GM23338 (cell line): ENCODE data around the gene LENG9. TPM values are rescaled to one million over a fixed set of nuclear protein-coding genes. Genes with fewer than 3 reads are reported as not detected.
"Not testable (repeated sequence)": the region's sequence is repeated elsewhere in the genome, so short reads cannot be mapped to it uniquely, and the experiment has no call there.

Experiments used
- ATAC-seq: fragments of 200-7000 bp; cut with Tn5 transposase; 3 replicates; pipeline ENCODE4 v1.9.1; 2020
- DNase-seq: peaks from one replicate; pipeline ENCODE4 v3.0.0-alpha.2; 2015; ENCODE audit warnings: low spot score
- H2AFZ ChIP-seq: fragments of 200-600 bp; sonication (generic); 2 replicates; pipeline ENCODE4 v1.8.0; 2016; ENCODE audit warnings: antibody characterized with exemption, mild to moderate bottlenecking, moderate library complexity
- H3F3A ChIP-seq: fragments of 200-600 bp; sonication (generic); replicated peaks from 2 replicates; pipeline ENCODE4 v1.8.0; 2017; ENCODE audit warnings: antibody characterized with exemption, mixed run types, low read depth
- H3K27ac ChIP-seq: fragments of 200-600 bp; sonication (generic); 2 replicates; pipeline ENCODE4 v1.6.1; 2016; ENCODE audit warnings: low read depth
- H3K27me3 ChIP-seq: fragments of 200-600 bp; sonication (generic); 2 replicates; pipeline ENCODE4 v1.8.0; 2016; ENCODE audit warnings: mild to moderate bottlenecking, mixed run types, moderate library complexity; ENCODE audit not compliant: insufficient read depth
- H3K36me3 ChIP-seq: fragments of 200-600 bp; sonication (generic); 2 replicates; pipeline ENCODE4 v1.8.0; 2016; ENCODE audit warnings: mild to moderate bottlenecking; ENCODE audit not compliant: insufficient read depth
- H3K4me1 ChIP-seq: fragments of 200-600 bp; sonication (generic); 2 replicates; pipeline ENCODE4 v1.8.0; 2016; ENCODE audit warnings: mild to moderate bottlenecking, moderate library complexity; ENCODE audit not compliant: insufficient read depth
- H3K4me2 ChIP-seq: fragments of 200-600 bp; sonication (generic); 2 replicates; pipeline ENCODE4 v1.7.1; 2017; ENCODE audit warnings: mixed run types
- H3K4me3 ChIP-seq: fragments of 200-600 bp; sonication (generic); 2 replicates; pipeline ENCODE4 v1.6.1; 2016; ENCODE audit warnings: mixed run types
- H3K79me2 ChIP-seq: fragments of 200-600 bp; sonication (generic); replicated peaks from 2 replicates; pipeline ENCODE4 v1.8.0; 2017; ENCODE audit warnings: mild to moderate bottlenecking; ENCODE audit not compliant: insufficient read depth
- H3K9me2 ChIP-seq: fragments of 200-600 bp; sonication (generic); 2 replicates; pipeline ENCODE4 v1.8.0; 2017; ENCODE audit not compliant: insufficient read depth
- H4K20me1 ChIP-seq: fragments of 200-600 bp; sonication (generic); replicated peaks from 2 replicates; pipeline ENCODE4 v1.8.0; 2017; ENCODE audit warnings: mild to moderate bottlenecking; ENCODE audit not compliant: insufficient read depth
- H3K27ac Mint-ChIP-seq: 2 replicates; pipeline ENCODE4 v1.8.0; 2020; ENCODE audit warnings: inconsistent platforms, mild to moderate bottlenecking, moderate library complexity, mixed read lengths
- H3K27me3 Mint-ChIP-seq: 3 replicates; pipeline ENCODE4 v1.8.0; 2022; ENCODE audit warnings: low read depth, mild to moderate bottlenecking, moderate library complexity, mixed read lengths, inconsistent platforms; ENCODE audit not compliant: insufficient read depth, poor library complexity
- H3K36me3 Mint-ChIP-seq: 3 replicates; pipeline ENCODE4 v1.8.0; 2021; ENCODE audit warnings: low read depth, mild to moderate bottlenecking, inconsistent platforms, moderate library complexity, mixed read lengths
- H3K4me1 Mint-ChIP-seq: 3 replicates; pipeline ENCODE4 v1.8.0; 2020; ENCODE audit warnings: mild to moderate bottlenecking, inconsistent platforms, mixed read lengths
- H3K4me3 Mint-ChIP-seq: 3 replicates; pipeline ENCODE4 v1.8.0; 2021; ENCODE audit warnings: moderate library complexity, mild to moderate bottlenecking, inconsistent platforms, mixed read lengths
- H3K9me3 Mint-ChIP-seq: 3 replicates; pipeline ENCODE4 v1.8.0; 2020; ENCODE audit warnings: moderate library complexity, mild to moderate bottlenecking, inconsistent platforms, mixed read lengths
- CREB1 ChIP-seq: fragments of 250-450 bp; sonication (Bioruptor Pico); IDR thresholded peaks from 2 replicates; pipeline ENCODE4 v1.5.0; 2020; ENCODE audit warnings: low read depth, mild to moderate bottlenecking, moderate library complexity
- EZH2 ChIP-seq: fragments of 200-600 bp; sonication (generic); IDR thresholded peaks from one replicate; pipeline ENCODE4 v1.8.0; 2017; ENCODE audit warnings: antibody characterized with exemption, mild to moderate bottlenecking, low read depth; ENCODE audit not compliant: unreplicated experiment
- EZH2phosphoT487 ChIP-seq: fragments of 200-600 bp; sonication (generic); IDR thresholded peaks from one replicate; pipeline ENCODE4 v1.8.1; 2018; ENCODE audit warnings: antibody characterized with exemption; ENCODE audit not compliant: unreplicated experiment
- JUNB ChIP-seq: IDR thresholded peaks from one replicate; pipeline ENCODE4 v1.6.1; 2016; ENCODE audit warnings: antibody characterized with exemption; ENCODE audit not compliant: unreplicated experiment
- NANOG ChIP-seq: IDR thresholded peaks from 2 replicates; pipeline ENCODE4 v1.6.1; 2016; ENCODE audit warnings: antibody characterized with exemption, borderline replicate concordance
- POLR2AphosphoS5 ChIP-seq: IDR thresholded peaks from 2 replicates; pipeline ENCODE4 v1.6.1; 2016; ENCODE audit warnings: antibody characterized with exemption, low read depth
- STAT1 ChIP-seq: IDR thresholded peaks from one replicate; pipeline ENCODE4 v1.6.1; 2016; ENCODE audit warnings: antibody characterized with exemption; ENCODE audit not compliant: unreplicated experiment
- ZNF331 ChIP-seq: fragments of 250-450 bp; sonication (Bioruptor Pico); IDR thresholded peaks from 2 replicates; pipeline ENCODE4 v1.5.0; 2020; ENCODE audit warnings: low read depth, mild to moderate bottlenecking, moderate library complexity
- polyA plus RNA-seq: library from polyadenylated mRNA; unstranded; fragments of >200 nt; fragmentation: Nextera tagmentation; extraction: Ambion mirVana; gene quantifications from 2 replicates; pipeline ENCODE4 v1.2.1, GENCODE V29; 2016
- total RNA-seq: library from RNA; depleted of rRNA; stranded (reverse); fragments of >200 nt; shearing (Covaris generic); gene quantifications from 2 replicates; pipeline ENCODE4 v1.2.3, GENCODE V29; 2014
- TF ChIP-seq, protein P1 (sequence below): IDR thresholded peaks from 2 replicates; pipeline ENCODE4 v1.6.1; 2016; ENCODE audit warnings: antibody characterized with exemption
- TF ChIP-seq, protein P2 (sequence below): fragments of 250-450 bp; sonication (Bioruptor Pico); IDR thresholded peaks from 2 replicates; pipeline ENCODE4 v1.5.0; 2020; ENCODE audit warnings: mild to moderate bottlenecking, moderate library complexity
- TF ChIP-seq, protein P3 (sequence below), 2 experiments: fragments of 200-600 bp in 1 of 2; sonication (generic) in 1 of 2; conservative IDR thresholded peaks; 2 replicates each; pipeline versions ENCODE4 v1.5.1 to v1.6.1; 2016 to 2017; ENCODE audit warnings: antibody characterized with exemption in 2 of 2, low read depth in 2 of 2, mild to moderate bottlenecking in 2 of 2, moderate library complexity in 1 of 2

The LENG9 gene
- total and polyA plus RNA-seq, 2 experiments from 2014 or later: 0.26 to 6.4 TPM

DNA sequence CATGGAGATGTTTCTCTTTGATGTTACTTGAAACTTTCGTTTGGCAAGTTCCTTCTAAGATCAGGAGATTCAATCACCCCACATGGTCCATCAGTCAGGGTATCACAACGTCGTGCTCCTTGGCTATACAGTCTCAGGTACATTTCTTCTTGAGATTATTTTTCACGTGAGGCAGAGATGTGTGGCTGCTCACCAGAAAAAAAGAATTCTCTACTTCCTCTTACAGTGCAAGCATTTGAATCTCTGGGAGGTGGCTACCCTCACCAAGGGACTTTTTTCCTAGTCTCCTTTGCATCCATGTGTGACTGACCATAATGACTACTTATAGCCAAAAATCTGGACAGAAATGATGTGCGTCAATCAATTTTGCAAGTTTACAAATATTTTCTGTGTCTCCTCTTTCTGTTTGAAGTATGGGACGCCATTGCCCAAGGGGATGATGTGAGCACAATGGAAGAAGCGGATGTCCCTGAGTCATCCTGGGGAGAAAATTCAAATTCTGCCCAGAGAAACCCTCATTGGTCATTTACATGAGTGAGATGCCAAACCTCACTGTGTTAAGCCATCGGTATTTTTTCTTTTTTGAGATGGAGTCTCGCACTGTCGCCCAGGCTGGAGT is 30.5 kb upstream of the LENG9 start (continued):
- TF ChIP-seq EZH2phosphoT487 (no peak), JUNB (no peak), EZH2 (no peak), NANOG (no peak)

DNA sequence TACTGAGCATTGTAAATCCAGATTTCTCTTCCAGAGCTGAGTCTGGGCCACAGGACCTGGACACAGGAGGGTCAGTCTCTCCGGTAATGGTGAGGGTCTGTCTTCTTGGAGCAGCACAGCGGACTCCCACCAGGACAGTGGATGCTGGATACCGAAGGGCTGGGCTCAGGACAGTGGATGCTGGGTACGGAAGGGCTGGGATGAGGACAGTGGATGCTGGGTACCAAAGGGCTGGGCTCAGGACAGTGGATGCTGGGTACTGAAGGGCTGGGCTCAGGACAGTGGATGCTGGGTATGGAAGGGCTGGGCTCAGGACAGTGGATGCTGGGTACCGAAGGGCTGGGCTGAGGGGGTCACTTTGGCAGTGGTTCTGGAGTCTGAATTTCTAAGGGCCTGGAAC is 29.5 kb upstream of the LENG9 start:
- H3K4me3 Mint-ChIP-seq, H4K20me1 ChIP-seq, H2AFZ ChIP-seq, H3K79me2 ChIP-seq, H3K9me2 ChIP-seq, H3K36me3 ChIP-seq, H3F3A ChIP-seq, H3K27ac Mint-ChIP-seq, H3K27me3 Mint-ChIP-seq, H3K27ac ChIP-seq, H3K27me3 ChIP-seq, H3K4me2 ChIP-seq, ATAC-seq, H3K4me1 ChIP-seq, H3K4me1 Mint-ChIP-seq, DNase-seq, H3K4me3 ChIP-seq: not testable (repeated sequence)
- peaks cover 26% of the 10 kb centered on the region; the same call in 2 of the 3 replicates for H3K36me3 Mint-ChIP-seq
- H3K9me3 Mint-ChIP-seq: peaks cover 98% of the 10 kb centered on the region

DNA sequence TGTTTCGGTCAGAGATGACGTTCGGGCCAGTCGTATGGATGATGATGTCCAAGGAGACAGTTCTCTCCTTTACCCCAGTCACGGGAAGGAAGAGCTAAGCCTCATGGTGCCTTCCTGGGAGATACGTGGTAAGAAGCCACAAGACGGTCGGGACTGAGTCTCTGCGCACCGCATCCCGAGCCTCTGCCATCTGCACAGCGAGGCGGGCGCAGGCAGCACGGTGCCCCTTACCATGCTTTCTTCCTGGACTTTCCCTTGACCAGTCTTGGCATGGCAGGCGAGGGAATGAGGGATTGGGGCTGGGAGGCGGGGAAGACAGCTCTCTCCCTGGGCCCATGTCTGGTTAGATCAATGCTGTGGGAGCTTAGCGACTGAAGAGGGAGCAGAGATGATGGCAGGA is 29.0 kb upstream of the LENG9 start:
- Mint-ChIP-seq H3K27me3 (peaks cover 3% of the 10 kb centered on the region), H3K36me3 (peaks cover 26% of the 10 kb centered on the region; the same call in 2 of the 3 replicates), H3K4me3 (no peak overlapping the region), H3K27ac (no peak overlapping the region), H3K9me3 (peaks cover 97% of the 10 kb centered on the region), H3K4me1 (no peaks in the 10 kb centered on the region)
- H3K36me3 ChIP-seq: no peaks in the 10 kb centered on the region
- no peak overlapping the region for H3K4me3 ChIP-seq
- no peaks in the 10 kb centered on the region for H4K20me1 ChIP-seq
- H3K79me2 ChIP-seq: no peaks in the 10 kb centered on the region
- DNase-seq: no peak
- H3K4me1 ChIP-seq: no peaks in the 10 kb centered on the region
- no peak for ATAC-seq
- H3K27me3 ChIP-seq: no peaks in the 10 kb centered on the region
- H3F3A ChIP-seq: no peaks in the 10 kb centered on the region
- no peaks in the 10 kb centered on the region for H3K9me2 ChIP-seq
- H3K27ac ChIP-seq: no peak overlapping the region
- H3K4me2 ChIP-seq: no peak overlapping the region
- no peak overlapping the region for H2AFZ ChIP-seq
- TF ChIP-seq NANOG: no peak
- no peak for TF ChIP-seq EZH2
- no peak for TF ChIP-seq EZH2phosphoT487
- TF ChIP-seq, protein P1, sequence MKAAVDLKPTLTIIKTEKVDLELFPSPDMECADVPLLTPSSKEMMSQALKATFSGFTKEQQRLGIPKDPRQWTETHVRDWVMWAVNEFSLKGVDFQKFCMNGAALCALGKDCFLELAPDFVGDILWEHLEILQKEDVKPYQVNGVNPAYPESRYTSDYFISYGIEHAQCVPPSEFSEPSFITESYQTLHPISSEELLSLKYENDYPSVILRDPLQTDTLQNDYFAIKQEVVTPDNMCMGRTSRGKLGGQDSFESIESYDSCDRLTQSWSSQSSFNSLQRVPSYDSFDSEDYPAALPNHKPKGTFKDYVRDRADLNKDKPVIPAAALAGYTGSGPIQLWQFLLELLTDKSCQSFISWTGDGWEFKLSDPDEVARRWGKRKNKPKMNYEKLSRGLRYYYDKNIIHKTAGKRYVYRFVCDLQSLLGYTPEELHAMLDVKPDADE: no peak
- TF ChIP-seq ZNF331 (CRISPR knock-in tag): no peak
- no peak for TF ChIP-seq CREB1
- no peak for TF ChIP-seq JUNB
- TF ChIP-seq POLR2AphosphoS5: no peak
- TF ChIP-seq, protein P2, sequence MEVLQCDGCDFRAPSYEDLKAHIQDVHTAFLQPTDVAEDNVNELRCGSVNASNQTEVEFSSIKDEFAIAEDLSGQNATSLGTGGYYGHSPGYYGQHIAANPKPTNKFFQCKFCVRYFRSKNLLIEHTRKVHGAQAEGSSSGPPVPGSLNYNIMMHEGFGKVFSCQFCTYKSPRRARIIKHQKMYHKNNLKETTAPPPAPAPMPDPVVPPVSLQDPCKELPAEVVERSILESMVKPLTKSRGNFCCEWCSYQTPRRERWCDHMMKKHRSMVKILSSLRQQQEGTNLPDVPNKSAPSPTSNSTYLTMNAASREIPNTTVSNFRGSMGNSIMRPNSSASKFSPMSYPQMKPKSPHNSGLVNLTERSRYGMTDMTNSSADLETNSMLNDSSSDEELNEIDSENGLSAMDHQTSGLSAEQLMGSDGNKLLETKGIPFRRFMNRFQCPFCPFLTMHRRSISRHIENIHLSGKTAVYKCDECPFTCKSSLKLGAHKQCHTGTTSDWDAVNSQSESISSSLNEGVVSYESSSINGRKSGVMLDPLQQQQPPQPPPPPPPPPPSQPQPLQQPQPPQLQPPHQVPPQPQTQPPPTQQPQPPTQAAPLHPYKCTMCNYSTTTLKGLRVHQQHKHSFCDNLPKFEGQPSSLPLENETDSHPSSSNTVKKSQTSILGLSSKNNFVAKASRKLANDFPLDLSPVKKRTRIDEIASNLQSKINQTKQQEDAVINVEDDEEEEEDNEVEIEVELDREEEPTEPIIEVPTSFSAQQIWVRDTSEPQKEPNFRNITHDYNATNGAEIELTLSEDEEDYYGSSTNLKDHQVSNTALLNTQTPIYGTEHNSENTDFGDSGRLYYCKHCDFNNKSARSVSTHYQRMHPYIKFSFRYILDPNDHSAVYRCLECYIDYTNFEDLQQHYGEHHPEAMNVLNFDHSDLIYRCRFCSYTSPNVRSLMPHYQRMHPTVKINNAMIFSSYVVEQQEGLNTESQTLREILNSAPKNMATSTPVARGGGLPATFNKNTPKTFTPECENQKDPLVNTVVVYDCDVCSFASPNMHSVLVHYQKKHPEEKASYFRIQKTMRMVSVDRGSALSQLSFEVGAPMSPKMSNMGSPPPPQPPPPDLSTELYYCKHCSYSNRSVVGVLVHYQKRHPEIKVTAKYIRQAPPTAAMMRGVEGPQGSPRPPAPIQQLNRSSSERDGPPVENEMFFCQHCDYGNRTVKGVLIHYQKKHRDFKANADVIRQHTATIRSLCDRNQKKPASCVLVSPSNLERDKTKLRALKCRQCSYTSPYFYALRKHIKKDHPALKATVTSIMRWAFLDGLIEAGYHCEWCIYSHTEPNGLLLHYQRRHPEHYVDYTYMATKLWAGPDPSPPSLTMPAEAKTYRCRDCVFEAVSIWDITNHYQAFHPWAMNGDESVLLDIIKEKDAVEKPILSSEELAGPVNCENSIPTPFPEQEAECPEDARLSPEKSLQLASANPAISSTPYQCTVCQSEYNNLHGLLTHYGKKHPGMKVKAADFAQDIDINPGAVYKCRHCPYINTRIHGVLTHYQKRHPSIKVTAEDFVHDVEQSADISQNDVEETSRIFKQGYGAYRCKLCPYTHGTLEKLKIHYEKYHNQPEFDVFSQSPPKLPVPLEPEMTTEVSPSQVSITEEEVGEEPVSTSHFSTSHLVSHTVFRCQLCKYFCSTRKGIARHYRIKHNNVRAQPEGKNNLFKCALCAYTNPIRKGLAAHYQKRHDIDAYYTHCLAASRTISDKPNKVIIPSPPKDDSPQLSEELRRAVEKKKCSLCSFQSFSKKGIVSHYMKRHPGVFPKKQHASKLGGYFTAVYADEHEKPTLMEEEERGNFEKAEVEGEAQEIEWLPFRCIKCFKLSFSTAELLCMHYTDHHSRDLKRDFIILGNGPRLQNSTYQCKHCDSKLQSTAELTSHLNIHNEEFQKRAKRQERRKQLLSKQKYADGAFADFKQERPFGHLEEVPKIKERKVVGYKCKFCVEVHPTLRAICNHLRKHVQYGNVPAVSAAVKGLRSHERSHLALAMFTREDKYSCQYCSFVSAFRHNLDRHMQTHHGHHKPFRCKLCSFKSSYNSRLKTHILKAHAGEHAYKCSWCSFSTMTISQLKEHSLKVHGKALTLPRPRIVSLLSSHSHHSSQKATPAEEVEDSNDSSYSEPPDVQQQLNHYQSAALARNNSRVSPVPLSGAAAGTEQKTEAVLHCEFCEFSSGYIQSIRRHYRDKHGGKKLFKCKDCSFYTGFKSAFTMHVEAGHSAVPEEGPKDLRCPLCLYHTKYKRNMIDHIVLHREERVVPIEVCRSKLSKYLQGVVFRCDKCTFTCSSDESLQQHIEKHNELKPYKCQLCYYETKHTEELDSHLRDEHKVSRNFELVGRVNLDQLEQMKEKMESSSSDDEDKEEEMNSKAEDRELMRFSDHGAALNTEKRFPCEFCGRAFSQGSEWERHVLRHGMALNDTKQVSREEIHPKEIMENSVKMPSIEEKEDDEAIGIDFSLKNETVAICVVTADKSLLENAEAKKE: no peak
- TF ChIP-seq STAT1: no peak
- TF ChIP-seq, protein P3, sequence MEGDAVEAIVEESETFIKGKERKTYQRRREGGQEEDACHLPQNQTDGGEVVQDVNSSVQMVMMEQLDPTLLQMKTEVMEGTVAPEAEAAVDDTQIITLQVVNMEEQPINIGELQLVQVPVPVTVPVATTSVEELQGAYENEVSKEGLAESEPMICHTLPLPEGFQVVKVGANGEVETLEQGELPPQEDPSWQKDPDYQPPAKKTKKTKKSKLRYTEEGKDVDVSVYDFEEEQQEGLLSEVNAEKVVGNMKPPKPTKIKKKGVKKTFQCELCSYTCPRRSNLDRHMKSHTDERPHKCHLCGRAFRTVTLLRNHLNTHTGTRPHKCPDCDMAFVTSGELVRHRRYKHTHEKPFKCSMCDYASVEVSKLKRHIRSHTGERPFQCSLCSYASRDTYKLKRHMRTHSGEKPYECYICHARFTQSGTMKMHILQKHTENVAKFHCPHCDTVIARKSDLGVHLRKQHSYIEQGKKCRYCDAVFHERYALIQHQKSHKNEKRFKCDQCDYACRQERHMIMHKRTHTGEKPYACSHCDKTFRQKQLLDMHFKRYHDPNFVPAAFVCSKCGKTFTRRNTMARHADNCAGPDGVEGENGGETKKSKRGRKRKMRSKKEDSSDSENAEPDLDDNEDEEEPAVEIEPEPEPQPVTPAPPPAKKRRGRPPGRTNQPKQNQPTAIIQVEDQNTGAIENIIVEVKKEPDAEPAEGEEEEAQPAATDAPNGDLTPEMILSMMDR (conservative IDR thresholded peaks at IDR 0.05; ENCODE audit: low read depth in 2 of 2): no peak
